Measurements from ENCODE around the gene ZBTB20.

Gene ZBTB20

DNA sequence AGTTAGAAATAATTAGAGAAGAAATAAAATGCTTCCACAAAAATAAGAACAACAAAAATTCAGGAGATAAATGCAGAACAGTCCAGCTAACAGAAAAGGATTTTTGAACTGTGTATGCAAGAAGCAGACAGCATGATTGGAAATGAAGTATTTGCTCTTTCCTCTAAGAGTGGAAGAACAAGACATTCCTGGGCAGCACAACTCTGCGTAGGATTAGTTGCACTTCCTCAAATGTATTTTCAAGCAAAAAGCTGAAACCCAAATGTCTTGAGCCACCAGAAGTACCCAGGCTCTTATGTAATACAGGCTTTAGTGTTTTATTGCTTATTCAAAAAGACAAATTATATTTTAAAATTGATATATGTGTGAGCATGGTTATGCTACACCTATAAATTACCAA, 127.2 kb downstream of the ZBTB20 start:
- peak in 1 of 2 experiments; percentile 6 for DNase-seq (ENCODE audit: low read depth in 1 of 2, low spot score in 1 of 2)
- no peaks in the 10 kb centered on the region for H3K27me3 ChIP-seq (ENCODE audit: insufficient read depth, poor library complexity, severe bottlenecking)
- no peak overlapping the region for H3K27ac ChIP-seq (replicated peaks)
- no peak overlapping the region for H3K4me3 ChIP-seq (replicated peaks; ENCODE audit: insufficient read depth, low read length)
- TF ChIP-seq REST (IDR thresholded peaks at IDR 0.05; ENCODE audit: insufficient replicate concordance, low read depth) (no peak), GABPA (IDR thresholded peaks at IDR 0.05; ENCODE audit: low read depth) (no peak), SPI1 (IDR thresholded peaks at IDR 0.05; ENCODE audit: borderline replicate concordance, low read depth) (peak; percentile 95)
- TF ChIP-seq, protein P1, sequence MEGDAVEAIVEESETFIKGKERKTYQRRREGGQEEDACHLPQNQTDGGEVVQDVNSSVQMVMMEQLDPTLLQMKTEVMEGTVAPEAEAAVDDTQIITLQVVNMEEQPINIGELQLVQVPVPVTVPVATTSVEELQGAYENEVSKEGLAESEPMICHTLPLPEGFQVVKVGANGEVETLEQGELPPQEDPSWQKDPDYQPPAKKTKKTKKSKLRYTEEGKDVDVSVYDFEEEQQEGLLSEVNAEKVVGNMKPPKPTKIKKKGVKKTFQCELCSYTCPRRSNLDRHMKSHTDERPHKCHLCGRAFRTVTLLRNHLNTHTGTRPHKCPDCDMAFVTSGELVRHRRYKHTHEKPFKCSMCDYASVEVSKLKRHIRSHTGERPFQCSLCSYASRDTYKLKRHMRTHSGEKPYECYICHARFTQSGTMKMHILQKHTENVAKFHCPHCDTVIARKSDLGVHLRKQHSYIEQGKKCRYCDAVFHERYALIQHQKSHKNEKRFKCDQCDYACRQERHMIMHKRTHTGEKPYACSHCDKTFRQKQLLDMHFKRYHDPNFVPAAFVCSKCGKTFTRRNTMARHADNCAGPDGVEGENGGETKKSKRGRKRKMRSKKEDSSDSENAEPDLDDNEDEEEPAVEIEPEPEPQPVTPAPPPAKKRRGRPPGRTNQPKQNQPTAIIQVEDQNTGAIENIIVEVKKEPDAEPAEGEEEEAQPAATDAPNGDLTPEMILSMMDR (IDR thresholded peaks at IDR 0.05; ENCODE audit: insufficient read depth, low read length): no peak

GRCh38 chr3:115018694-115019093, 128.4 kb downstream of the ZBTB20 start:
- Histone ChIP-seq H3K27me3 (ENCODE audit: insufficient read depth, poor library complexity, severe bottlenecking) (no peaks in the 10 kb centered on the region), H3K4me3 (replicated peaks; ENCODE audit: insufficient read depth, low read length) (no peak overlapping the region), H3K27ac (replicated peaks) (no peak overlapping the region)
- TF ChIP-seq POLR2AphosphoS5 (IDR thresholded peaks at IDR 0.05; ENCODE audit: low read depth) (no peak), SPI1 (IDR thresholded peaks at IDR 0.05; ENCODE audit: borderline replicate concordance, low read depth) (no peak)
- TF ChIP-seq, protein P1 (IDR thresholded peaks at IDR 0.05; ENCODE audit: insufficient read depth, low read length): no peak
- DNase-seq (ENCODE audit: low read depth in 1 of 2, low spot score in 1 of 2): no peak

DNA sequence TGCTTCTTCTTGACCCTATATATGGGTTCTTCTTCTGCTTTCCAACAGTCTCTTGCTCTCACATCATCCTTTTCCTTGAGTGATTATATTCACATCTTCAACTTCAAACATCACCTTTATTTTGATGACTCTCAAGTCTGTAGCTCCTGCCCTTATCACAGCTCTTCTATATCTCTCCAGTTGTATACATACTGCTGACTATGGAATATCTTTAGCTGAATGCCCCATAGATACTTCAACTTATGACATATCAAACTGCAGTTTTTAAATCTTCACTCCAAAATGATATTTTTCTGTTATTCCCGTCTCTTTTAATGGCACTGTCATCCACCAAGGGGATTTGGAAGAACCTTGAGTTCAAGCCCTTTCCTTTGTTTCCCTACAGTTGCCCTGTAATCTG, 139.1 kb downstream of the ZBTB20 start:
- H3K4me3 ChIP-seq (replicated peaks; ENCODE audit: insufficient read depth, low read length): no peak overlapping the region
- no peak for DNase-seq (ENCODE audit: low read depth in 1 of 2, low spot score in 1 of 2)
- TF ChIP-seq GABPA (IDR thresholded peaks at IDR 0.05; ENCODE audit: low read depth) (no peak), REST (IDR thresholded peaks at IDR 0.05; ENCODE audit: insufficient replicate concordance, low read depth) (no peak), POLR2AphosphoS5 (IDR thresholded peaks at IDR 0.05; ENCODE audit: low read depth) (no peak), SPI1 (IDR thresholded peaks at IDR 0.05; ENCODE audit: borderline replicate concordance, low read depth) (no peak)
- TF ChIP-seq, protein P1 (IDR thresholded peaks at IDR 0.05; ENCODE audit: insufficient read depth, low read length): no peak
- H3K27me3 ChIP-seq (ENCODE audit: insufficient read depth, poor library complexity, severe bottlenecking): no peaks in the 10 kb centered on the region
- no peak overlapping the region for H3K27ac ChIP-seq (replicated peaks)
